AG10803 (cell line): ENCODE measurements around the gene RUNX3.

Experiments
- DNase-seq: peaks from one replicate; pipeline ENCODE4 v3.0.0; 2010; ENCODE audit warnings: low read depth
- H3K4me3 ChIP-seq: 2 replicates; pipeline ENCODE4 v1.5.1; 2011; ENCODE audit warnings: mild to moderate bottlenecking, low read length, control low read depth
- TF ChIP-seq, protein P1 (sequence below): conservative IDR thresholded peaks from 2 replicates; pipeline ENCODE4 v1.5.1; 2011; ENCODE audit warnings: mild to moderate bottlenecking, low read length, control low read depth, inconsistent platforms

The RUNX3 gene

DNA sequence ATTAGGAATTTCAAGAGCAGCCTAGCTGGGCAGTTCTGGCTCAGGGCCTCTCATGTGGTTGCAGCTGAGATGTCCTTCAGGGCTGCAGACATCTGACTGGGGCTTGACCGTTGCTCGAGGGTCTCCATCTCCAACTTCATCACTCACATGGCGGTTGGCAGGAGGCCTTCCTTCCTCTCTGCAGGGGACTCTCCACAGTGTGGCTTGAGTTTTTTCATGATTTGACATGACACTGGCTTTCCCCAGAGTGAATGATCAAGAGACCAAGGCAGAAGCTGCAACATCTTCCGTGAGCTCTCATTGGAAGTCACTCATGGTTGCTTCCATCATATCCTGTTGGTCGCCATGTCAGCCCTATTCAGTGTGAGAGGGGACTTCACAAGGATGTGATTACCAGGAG is 74.6 kb downstream of the RUNX3 start:
- TF ChIP-seq, protein P1, sequence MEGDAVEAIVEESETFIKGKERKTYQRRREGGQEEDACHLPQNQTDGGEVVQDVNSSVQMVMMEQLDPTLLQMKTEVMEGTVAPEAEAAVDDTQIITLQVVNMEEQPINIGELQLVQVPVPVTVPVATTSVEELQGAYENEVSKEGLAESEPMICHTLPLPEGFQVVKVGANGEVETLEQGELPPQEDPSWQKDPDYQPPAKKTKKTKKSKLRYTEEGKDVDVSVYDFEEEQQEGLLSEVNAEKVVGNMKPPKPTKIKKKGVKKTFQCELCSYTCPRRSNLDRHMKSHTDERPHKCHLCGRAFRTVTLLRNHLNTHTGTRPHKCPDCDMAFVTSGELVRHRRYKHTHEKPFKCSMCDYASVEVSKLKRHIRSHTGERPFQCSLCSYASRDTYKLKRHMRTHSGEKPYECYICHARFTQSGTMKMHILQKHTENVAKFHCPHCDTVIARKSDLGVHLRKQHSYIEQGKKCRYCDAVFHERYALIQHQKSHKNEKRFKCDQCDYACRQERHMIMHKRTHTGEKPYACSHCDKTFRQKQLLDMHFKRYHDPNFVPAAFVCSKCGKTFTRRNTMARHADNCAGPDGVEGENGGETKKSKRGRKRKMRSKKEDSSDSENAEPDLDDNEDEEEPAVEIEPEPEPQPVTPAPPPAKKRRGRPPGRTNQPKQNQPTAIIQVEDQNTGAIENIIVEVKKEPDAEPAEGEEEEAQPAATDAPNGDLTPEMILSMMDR, result no peak
- no peak overlapping the region for H3K4me3 ChIP-seq
- DNase-seq, result no peak

DNA sequence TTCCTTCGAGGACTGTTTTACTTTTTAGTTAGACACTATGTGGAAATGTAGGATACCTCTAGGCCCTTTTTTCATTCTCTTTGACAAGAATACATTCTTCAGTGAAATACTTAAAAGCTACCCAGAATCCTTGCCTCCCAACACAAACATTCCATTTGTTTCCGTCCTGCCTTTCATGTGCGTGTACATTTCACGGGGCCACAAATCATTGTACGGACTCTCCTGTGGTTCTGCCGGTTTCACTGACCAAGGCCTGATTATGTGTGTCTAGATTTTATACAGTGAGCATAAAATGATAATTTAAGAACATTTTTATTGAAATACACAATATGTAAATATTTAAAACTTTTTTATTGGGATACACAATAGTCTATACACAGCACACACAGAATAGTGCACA is 76.4 kb downstream of the RUNX3 start:
- no peak overlapping the region for H3K4me3 ChIP-seq
- TF ChIP-seq, protein P1, result no peak
- DNase-seq, result no peak

DNA sequence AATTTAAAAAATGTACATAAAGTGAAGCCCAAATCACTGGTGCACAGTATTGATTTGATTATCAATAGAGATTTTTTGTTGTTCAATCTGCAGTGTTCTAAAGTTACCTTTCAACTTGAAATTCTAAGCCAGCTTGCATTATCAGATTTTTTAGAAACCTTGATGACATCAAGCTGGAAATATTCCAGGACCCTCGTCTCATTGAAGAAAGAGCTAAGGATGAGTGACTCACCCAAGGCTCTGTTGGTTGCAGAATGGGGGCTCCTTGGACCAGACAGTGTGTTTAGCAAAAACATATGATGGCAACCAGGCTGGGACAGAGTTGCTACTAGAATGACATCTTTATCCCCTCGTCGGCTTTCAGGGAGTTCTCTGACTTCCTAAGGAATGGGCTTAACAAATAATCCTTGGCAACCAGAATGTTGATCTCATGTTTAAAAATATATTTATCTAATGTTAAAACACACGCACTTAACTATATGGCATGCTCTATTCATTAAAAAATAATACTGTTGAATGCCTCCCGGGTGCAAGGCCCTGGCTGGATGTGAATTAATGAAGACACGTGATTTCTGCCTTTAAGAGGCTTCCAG is 79.7 kb downstream of the RUNX3 start:
- no peak overlapping the region for H3K4me3 ChIP-seq
- DNase-seq, result no peak
- TF ChIP-seq, protein P1, result no peak

DNA sequence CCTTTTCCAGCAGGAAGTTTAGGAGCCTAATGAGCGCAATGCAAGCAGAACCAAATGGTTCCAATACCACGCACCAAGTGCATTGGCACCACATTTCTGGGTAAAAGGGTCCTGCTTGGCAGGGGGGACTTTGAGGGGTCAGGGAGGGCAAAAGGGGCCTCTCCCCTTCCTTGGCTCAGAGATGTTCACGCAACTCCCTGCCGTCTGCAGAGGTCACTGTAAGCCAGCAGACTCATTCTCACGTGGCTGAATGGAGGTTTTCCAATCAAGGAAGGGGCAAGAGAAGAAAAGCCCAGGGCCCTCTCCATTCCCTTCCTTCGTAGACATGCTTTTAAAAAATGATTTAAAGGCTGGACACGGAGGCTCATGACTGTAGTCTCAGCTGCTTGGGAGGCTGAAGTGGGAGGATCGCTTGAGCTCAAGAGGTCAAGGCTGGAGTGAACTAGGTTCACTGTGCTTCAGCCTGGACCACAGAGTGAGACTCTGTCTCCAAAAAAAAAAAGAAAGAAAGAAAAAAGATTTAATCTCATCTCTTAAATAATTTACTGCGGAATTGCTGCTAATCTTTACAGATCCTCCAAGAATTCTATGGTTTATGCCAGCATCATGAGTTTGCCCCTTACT is 80.3 kb downstream of the RUNX3 start:
- TF ChIP-seq, protein P1, result peak; percentile 40
- DNase-seq, result peak; percentile 25
- H3K4me3 ChIP-seq, result no peak overlapping the region
